HepG2 (cell line): ENCODE results near the gene FBXO41.

Source experiments
- CREB1 ChIP-seq, 2 experiments: fragments of 450-650 bp in 1 of 2; IDR thresholded peaks; 2 replicates each; pipeline ENCODE4 v1.6.1; 2016 to 2017; ENCODE audit warnings: control low read depth in 1 of 2, mild to moderate bottlenecking in 1 of 2, missing compliant biosample characterization in 1 of 2, missing genetic modification characterization in 1 of 2
- CTCF ChIP-seq: sonication (generic); formaldehyde crosslinking; IDR thresholded peaks from 2 replicates; pipeline ENCODE4 v1.5.0; 2020; ENCODE audit warnings: mild to moderate bottlenecking, missing genetic modification reagents, moderate library complexity
- FOXP1 ChIP-seq, 2 experiments: fragments of 450-650 bp in 1 of 2; IDR thresholded peaks; 2 replicates each; pipeline ENCODE4 v1.6.1; 2017 to 2018; ENCODE audit warnings: antibody characterized with exemption in 1 of 2
- NFE2 ChIP-seq: sonication (generic); formaldehyde crosslinking; IDR thresholded peaks from 2 replicates; pipeline ENCODE4 v1.4.0; 2020; ENCODE audit warnings: missing genetic modification reagents
- SIX1 ChIP-seq: sonication (generic); formaldehyde crosslinking; IDR thresholded peaks from 2 replicates; pipeline ENCODE4 v1.4.0; 2020; ENCODE audit warnings: missing genetic modification reagents, borderline replicate concordance
- TBX2 ChIP-seq: sonication (generic); formaldehyde crosslinking; IDR thresholded peaks from 2 replicates; pipeline ENCODE4 v1.5.0; 2020; ENCODE audit warnings: missing genetic modification reagents, mild to moderate bottlenecking, borderline replicate concordance
- ZNF572 ChIP-seq: sonication (generic); formaldehyde crosslinking; IDR thresholded peaks from 2 replicates; pipeline ENCODE4 v1.5.1; 2020; ENCODE audit warnings: mild to moderate bottlenecking, missing genetic modification reagents
- ZNF576 ChIP-seq: sonication (generic); formaldehyde crosslinking; IDR thresholded peaks from 2 replicates; pipeline ENCODE4 v1.4.0; 2020; ENCODE audit warnings: mild to moderate bottlenecking, missing genetic modification reagents
- ZNF580 ChIP-seq: IDR thresholded peaks from 2 replicates; pipeline ENCODE4 v1.6.1; 2016; ENCODE audit warnings: low read depth, borderline replicate concordance
- TF ChIP-seq, protein P1 (sequence below): sonication (generic); formaldehyde crosslinking; IDR thresholded peaks from 2 replicates; pipeline ENCODE4 v1.8.0; 2022; ENCODE audit warnings: mild to moderate bottlenecking, missing genetic modification reagents, borderline replicate concordance

GRCh38 chr2:73265298-73266060 is 18.8 kb downstream of the FBXO41 start:
- no peak for TF ChIP-seq NFE2 (CRISPR knock-in tag)
- no peak for TF ChIP-seq CREB1 (IDR thresholded peaks at IDR 0.05)
- no peak for TF ChIP-seq CREB1 (CRISPR knock-in tag; IDR thresholded peaks at IDR 0.05)
- no peak for TF ChIP-seq CTCF (CRISPR knock-in tag)
- TF ChIP-seq, protein P1, sequence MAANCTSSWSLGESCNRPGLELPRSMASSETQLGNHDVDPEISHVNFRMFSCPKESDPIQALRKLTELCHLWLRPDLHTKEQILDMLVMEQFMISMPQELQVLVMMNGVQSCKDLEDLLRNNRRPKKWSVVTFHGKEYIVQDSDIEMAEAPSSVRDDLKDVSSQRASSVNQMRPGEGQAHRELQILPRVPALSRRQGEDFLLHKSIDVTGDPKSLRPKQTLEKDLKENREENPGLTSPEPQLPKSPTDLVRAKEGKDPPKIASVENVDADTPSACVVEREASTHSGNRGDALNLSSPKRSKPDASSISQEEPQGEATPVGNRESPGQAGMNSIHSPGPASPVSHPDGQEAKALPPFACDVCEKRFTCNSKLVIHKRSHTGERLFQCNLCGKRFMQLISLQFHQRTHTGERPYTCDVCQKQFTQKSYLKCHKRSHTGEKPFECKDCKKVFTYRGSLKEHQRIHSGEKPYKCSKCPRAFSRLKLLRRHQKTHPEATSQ (CRISPR knock-in tag): no peak
- TF ChIP-seq ZNF572 (CRISPR knock-in tag): no peak
- no peak for TF ChIP-seq TBX2 (CRISPR knock-in tag)
- no peak for TF ChIP-seq SIX1 (CRISPR knock-in tag)
- no peak for TF ChIP-seq ZNF576 (CRISPR knock-in tag)
- no peak for TF ChIP-seq FOXP1 (IDR thresholded peaks at IDR 0.05)
- no peak for TF ChIP-seq FOXP1 (CRISPR knock-in tag; IDR thresholded peaks at IDR 0.05)
- TF ChIP-seq ZNF580 (CRISPR knock-in tag): no peak
